HG03378 (cell line): ENCODE data around the gene MT1A.
"Not testable (repeated sequence)": the region's sequence is repeated elsewhere in the genome, so short reads cannot be mapped to it uniquely, and the experiment has no call there.

ENCODE experiments used
- ATAC-seq: cut with Tn5 transposase; IDR thresholded peaks from one replicate; pipeline ENCODE4 v1.9.1; 2021; ENCODE audit warnings: mild to moderate bottlenecking, moderate library complexity; ENCODE audit not compliant: unreplicated experiment

MT1A gene

GRCh38 chr16:56652600-56652999 is 14.1 kb downstream of the MT1A start:
- no peak for ATAC-seq

GRCh38 chr16:56653218-56653617 is 14.8 kb downstream of the MT1A start:
- no peak for ATAC-seq

GRCh38 chr16:56657555-56658326 is 19.3 kb downstream of the MT1A start, which contains the start of gene MT1F:
MT1F (plus strand) TSS chr16:56657959; CDS start chr16:56658059, 100 bp downstream.
- no peak for ATAC-seq

- no peak for ATAC-seq
These were observed 19.9 kb downstream of the MT1A start for GRCh38 chr16:56658327-56658875.

DNA sequence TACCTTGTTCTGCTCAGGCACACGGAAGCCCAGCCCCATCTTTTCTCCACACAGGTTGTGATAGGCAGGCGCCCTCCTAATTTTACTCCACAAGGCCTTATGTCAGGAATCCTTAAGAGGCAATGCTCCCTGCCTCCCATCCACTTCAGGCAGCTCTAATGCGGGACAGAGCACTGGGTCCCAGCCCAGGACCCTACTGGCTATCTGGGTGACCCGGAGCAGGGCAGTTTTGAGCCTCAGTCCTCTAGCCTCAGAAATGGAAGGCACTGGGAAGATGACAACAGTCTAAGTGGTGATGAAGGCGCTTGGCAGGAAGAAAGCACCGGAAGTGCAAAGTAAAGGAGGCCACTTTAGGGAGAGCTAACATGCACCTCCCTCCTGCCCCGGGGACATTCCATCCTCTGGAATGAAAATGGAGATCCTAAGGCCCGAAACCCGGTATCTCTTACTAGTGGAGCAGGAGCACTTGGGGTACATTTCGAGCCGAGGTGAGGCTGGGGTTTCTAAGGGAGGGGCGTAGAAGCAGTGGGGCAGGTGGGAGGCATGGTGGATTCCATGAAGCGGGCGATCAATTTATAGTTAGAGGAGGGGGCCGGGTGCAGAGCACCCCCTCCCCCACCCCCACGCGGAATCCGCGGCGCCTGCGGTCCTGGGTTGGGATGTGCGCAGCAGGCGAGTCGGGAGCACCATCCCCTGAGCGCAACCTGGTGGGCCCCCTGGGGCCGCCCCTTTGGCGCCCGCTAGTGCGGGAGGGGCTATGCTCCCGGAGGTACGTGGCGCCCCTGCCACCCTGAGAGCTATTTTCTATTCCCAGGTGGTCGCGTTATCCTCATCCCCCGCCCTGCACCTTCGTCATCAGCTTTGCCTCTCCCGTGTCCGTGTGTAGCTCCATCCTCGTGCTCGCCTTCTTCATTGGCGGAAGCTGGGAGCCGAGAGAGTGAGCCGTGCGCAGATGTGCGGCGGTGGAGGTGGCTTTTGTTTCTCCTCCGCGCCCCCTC is 24.2 kb downstream of the MT1A start:
- no peak for ATAC-seq

DNA sequence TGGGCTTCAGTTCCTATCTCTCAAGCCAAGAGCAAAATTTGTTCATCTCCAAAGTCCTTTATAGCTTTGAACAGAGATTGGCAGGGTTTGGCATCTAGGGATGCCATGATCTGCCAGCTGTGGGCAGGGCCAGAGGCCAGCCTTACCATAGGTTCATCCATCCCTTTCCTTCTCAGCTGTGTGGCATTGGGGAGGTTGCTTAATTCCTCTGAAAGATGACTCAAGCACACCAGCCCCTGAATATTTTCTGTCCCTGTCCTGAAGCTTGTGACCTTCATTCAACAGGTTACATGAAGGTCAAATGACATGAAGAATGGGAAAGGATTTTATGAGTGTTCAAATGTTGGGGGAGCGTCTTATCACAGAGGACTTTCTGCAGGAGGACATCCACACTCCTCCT is 26.0 kb downstream of the MT1A start:
- no peak for ATAC-seq

DNA sequence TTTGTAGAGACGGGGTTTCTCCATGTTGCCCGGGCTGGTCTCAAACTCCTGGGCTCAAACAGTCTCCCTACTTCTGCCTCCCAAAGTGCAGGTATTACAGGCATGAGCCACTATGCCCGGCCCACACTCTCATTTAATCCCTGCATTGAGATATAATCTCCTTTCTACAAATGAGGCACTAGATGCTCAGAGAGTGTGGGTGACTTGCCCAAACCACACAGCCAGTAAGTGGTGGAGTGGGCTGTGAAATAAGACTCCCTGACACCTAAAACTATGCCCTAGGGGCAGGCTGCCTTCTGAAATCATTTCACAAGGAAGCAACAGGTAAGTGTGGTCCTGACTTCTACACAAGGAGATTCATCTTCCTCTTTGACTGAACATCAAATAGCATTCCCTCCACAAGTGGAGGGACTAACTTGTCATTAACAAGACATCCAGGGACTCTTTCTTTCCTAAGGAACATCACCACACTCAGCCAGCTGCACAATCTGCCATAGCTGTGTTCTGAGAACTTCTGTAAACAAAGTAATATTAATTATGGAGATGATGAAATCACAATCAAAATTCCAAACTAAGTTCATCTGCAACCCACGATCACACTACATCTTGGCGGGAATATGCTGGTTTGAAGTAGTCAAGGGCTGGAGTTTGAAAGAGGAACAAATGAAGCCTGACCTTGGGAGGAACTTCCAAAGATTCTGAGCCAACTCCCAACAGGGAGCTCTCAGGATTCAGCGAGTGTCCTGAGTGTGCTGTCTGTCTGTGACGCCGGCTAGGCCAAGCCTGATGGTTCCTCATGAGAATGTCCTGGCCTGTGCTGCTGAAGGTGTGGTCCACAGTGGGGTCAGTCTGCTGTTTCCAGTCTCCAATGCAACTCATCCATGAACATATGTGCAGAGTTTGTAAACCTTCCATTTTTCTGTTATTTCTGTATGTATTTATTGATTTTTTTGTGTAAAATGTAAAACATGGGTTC is 27.1 kb downstream of the MT1A start:
- ATAC-seq = not testable (repeated sequence)

DNA sequence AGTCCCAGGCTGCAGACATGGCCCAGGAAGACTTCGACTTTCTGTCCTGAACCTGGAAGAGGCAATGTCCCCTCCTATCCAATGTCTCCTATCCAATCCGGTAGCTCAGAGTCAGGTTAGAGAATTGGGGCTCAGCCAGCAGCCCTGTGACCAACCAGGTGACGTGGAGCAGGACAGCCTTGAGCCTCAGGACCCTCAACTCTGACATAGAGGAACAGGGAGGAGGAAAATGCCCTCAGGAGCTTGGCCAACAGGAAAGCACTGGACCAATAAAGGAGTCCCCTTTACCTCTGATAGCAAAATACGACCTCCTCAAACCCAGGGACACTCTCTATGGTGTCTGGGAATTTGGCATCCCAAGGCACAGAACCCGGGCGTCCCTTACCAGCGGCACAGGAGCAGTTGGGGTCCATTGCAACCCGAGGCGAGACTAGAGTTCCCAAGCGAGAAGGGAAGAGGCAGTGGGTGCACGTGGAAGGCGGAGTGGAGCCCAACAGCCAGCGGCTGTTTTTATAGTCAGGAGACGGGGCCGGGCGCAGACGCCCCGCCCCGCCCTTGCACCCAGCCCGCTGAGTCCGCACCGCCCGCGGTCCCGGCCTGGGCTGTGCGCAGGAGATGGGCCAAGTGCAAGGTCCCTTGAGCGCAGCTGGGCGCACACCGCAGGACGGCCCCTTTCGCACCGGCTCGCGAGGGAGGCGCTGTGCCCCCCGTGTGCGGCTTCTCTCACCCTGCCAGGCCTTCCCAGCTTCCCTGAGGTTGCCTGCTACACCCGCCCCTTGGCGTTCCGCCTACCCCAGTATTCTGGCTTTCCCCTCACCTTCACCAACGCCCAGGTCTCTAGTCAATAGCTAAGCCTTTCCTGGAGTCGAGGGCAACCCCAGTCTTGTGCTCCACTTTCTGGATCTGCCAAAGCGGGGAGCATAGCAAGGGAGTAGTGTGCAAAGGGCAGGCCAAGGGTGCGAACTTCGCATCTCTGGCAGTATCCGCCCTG is 29.4 kb downstream of the MT1A start, which contains the start of gene MT1G:
Gene MT1G (minus strand): TSS at position 485 of the 991 bp plus-strand sequence. CDS start 72 bp downstream, at position 413.
- no peak for ATAC-seq

DNA sequence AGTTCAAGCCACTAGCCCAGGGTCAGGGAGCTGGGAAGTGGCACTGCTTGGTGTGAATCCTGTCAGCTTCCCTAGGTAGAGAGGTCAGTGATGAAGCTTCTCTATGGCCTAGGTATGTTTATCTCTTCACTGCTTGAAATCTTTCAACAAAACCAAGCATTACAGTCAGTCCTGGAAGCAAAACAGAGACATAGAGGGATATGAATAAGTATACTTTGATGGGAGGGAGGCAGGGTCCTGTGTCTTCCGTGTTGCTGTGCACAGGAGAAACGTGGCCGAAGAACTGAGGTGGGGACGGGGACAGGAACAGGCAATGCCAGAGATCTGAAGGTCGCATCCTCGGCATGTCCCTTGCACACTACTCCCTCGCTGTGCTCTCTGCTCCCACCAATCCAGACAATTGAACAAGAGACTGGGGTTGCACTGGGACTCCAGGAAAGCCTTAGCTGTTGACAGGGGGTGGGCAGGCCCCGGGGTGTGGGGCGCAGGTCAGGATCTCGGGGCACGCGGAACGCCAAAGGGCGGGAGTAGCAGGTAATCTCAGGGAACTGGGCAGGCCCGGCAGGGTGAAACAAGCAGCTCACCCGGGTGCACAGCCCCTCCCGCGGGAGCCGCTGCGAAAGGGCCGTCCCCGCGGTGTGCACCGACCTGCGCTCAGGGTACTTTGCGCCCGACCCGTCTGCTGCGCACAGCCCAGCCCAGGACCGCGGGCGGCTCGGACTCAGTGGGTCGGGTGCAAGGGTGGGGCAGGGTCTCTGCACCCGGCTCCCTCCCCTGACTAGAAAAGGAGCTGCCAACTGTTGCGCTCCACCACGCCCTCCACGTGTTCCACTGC is 30.8 kb downstream of the MT1A start, which contains the start of gene MT1H:
Gene MT1H (plus strand): TSS at position 810 of the 835 bp plus-strand sequence. CDS start 71 bp downstream, outside the sequence.
- ATAC-seq = no peak

DNA sequence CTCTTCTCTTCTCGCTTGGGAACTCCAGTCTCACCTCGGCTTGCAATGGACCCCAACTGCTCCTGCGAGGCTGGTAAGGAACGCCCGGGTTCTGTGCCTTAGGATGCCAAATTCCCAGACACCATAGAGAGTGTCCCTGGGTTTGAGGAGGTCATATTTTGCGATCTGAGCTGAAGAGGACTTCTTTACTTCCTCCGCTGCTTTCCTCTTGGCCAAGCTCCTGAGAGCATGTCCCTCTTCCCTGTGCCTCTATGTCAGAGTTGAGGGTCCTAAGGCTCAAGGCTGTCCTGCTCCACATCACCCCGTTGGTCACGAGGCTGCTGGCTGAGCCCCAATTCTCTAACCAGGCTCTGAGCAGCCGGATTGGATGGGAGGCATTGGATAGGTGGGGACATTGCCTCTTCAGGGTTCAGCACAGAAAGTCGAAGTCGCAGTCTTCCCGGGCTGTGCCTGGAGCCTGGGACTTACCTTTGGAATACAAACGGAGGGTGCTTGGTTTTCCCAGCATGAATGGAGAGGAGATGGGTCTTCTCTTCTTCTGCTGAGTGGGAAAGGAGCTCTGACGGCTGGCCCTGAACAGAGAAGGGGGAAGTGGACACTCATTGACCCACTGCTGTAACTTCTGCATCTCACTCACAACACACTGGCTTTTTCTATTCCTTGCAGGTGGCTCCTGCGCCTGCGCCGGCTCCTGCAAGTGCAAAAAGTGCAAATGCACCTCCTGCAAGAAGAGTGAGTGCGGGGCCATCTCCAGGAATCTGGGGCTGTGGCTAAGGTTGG is 31.6 kb downstream of the MT1A start:
- ATAC-seq = no peak

DNA sequence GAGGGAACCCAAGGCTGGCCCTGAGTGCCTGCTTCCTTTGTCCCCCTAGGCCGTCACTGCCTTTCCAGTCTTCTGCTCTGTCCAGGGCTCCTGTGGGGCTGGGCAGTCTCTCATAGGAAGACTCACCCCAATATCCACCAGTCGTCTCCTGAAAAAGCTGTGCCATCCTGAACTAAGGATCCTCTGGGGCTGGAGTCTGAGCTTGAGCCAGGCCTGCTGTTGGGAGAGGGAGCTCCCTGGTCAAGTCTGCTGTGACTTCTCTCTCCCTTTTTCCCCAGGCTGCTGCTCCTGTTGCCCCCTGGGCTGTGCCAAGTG is 32.1 kb downstream of the MT1A start:
- ATAC-seq = no peak

DNA sequence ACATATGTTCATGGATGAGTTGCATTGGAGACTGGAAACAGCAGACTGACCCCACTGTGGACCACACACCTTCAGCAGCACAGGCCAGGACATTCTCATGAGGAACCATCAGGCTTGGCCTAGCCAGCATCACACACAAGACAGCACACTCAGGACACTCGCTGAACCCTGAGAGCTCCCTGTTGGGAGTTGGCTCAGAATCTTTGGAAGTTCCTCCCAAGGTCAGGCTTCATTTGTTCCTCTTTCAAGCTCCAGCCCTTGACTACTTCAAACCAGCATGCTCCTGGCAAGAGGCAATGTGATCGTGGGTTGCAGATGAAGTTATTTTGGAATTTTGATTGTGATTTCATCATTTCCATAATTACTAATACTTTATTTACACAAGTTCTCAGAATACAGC is 33.2 kb downstream of the MT1A start:
- ATAC-seq = not testable (repeated sequence)

GRCh38 chr16:56672171-56672570 is 33.7 kb downstream of the MT1A start:
- ATAC-seq = not testable (repeated sequence)

- ATAC-seq = no peak
These were observed 34.5 kb downstream of the MT1A start for GRCh38 chr16:56672761-56673536.

- no peak for ATAC-seq
These were observed 35.5 kb downstream of the MT1A start for GRCh38 chr16:56673921-56674320.

DNA sequence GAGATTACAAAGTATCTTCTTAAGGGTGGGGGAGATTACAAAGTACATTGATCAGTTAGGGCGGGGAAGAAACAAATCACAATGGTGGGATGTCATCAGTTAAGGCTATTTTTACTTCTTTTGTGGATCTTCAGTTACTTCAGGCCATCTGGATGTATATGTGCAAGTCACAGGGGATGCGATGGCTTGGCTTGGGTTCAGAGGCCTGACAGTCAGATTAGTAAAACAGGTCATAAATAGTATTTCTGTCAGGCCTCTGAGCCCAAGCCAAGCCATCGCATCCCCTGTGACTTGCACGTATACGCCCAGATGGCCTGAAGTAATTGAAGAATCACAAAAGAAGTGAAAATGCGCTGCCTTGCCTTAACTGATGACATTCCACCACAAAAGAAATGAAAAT is 36.1 kb downstream of the MT1A start:
- ATAC-seq = not testable (repeated sequence)
